ENCODE results near the gene PSG4.
A peak's percentile ranks its signal among the peaks of the same experiment; 100 is the strongest.
"Not testable (repeated sequence)": the region's sequence is repeated elsewhere in the genome, so short reads cannot be mapped to it uniquely, and the experiment has no call there.

PSG4 gene

DNA sequence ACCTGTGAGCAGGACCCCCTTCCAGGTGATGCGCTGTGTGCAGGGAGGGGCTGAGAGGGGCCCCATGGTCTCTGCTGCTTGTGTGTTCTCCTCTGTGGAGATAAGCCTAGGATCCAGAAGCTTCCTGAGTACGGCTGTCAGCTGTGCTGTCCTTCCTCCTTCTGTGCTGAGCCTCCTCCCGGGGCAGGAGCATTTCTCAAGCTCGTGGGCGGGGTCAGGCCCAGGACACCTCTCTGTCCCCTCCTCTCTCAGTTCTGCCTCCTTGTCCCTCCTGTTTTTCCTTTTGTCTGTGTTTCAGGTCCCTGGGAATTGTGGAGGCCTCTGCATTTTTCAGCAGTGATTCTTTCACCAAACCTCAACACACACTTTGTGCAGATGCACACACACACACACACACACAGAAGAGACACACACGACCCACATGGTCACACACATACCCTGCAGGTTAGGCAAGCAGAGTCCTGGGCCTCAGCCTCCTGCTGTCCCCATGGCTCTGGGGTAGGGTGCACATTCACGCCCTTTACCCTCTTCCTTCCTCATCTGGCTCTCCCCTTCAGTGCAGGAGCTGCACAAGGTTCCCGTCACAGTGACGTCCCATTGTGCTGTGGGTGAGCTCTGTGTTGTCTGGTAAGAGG, at the start of gene PSG4:
Gene PSG4 (minus strand): TSS at position 168 of the 635 bp plus-strand sequence. CDS start 102 bp downstream, at position 66.
- DNase-seq (ENCODE audit: low spot score): peak; percentile 22

DNA sequence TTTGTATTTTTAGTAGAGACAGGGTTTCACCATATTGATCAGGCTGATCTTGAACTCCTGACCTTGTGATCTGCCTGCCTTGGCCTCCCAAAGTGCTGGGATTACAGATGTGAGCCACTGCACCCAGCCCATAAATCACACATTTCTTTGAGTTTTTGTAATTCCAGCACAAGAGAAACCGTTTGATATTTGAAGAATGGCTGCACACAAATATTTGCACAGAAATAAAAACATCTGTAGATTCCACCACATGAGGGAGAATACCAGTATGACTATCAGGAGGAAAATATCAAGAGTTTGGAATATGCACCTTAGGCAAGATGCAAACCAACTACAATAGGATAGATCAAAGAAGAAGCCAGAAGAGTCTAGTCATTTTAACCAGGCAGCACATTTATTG, 46.0 kb upstream of the PSG4 start:
- DNase-seq (ENCODE audit: low spot score): not testable (repeated sequence)

DNA sequence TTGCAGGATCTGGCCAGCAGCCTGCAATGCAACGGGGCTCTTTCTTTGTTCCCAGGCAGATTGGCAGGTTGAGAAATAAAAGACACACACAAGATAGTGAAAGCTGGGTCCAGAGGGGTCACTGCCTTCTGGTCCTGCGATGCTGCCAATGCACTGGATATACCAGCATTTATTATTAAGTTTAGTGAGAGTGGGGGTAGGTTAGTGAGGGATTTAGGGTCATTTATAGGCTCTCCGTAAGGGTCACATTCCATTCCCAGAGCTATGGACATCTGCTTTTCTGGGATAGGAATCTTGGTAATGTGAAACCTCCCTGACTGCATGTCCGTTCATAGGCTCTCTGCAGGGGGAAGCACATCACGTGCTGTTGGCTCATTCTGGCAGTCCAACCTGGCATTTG, 44.9 kb upstream of the PSG4 start:
- DNase-seq (ENCODE audit: low spot score): not testable (repeated sequence)

DNA sequence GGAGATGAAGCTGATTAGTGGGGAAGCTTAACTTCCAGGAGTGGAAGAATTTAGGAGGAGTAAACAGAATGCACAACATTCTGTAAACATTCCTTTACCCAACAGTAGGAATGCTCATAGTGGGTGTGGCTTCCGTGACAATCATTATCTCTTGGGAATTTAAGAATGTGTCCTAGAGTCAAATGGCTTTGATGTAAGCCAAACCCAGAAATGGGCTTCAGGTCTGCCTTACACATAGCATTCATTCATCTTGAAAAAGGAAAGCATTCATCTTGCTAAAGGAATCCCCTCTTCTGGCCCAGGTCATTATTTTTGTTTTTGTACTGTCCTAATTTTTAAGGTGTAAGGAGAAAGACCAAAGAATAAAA, 43.2 kb upstream of the PSG4 start:
- DNase-seq (ENCODE audit: low spot score): not testable (repeated sequence)

DNA sequence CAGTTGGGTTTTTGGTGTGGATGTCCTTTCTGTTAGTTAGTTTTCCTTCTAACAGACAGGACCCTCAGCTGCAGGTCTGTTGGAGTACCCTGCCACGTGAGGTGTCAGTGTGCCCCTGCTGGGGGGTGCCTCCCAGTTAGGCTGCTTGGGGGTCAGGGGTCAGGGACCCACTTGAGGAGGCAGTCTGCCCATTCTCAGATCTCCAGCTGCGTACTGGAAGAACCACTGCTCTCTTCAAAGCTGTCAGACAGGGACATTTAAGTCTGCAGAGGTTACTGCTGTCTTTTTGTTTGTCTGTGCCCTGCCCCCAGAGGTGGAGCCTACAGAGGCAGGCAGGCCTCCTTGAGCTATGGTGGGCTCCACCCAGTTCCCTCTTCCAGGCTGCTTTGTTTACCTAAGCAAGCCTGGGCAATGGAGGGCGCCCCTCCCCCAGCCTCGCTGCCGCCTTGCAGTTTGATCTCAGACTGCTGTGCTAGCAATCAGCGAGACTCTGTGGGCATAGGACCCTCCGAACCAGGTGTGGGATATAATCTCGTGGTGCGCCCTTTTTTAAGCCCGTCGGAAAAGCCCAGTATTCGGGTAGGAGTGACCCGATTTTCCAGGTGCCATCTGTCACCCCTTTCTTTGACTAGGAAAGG, 41.9 kb upstream of the PSG4 start:
- not testable (repeated sequence) for DNase-seq (ENCODE audit: low spot score)

DNA sequence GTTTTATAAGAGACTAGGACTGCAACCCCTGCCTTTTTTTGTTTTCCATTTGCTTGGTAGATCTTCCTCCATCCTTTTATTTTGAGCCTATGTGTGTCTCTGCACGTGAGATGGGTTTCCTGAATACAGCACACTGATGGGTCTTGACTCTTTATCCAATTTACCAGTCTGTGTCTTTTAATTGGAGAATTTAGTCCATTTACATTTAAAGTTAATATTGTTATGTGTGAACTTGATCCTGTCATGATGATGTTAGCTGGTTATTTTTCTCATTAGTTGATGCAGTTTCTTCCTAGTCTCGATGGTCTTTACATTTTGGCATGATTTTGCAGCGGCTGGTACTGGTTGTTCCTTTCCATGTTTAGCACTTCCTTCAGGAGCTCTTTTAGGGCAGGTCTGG, 40.4 kb upstream of the PSG4 start:
- not testable (repeated sequence) for DNase-seq (ENCODE audit: low spot score)

DNA sequence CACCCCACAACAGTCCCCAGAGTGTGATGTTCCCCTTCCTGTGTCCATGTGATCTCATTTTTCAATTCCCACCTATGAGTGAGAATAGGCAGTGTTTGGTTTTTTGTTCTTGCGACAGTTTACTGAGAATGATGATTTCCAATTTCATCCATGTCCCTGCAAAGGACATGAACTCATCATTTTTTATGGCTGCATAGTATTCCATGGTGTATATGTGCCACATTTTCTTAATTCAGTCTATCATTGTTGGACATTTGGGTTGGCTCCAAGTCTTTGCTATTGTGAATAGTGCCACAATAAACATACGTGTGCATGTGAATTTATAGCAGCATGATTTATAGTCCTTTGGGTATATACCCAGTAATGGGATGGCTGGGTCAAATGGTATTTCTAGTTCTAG, 36.8 kb upstream of the PSG4 start:
- not testable (repeated sequence) for DNase-seq (ENCODE audit: low spot score)

DNA sequence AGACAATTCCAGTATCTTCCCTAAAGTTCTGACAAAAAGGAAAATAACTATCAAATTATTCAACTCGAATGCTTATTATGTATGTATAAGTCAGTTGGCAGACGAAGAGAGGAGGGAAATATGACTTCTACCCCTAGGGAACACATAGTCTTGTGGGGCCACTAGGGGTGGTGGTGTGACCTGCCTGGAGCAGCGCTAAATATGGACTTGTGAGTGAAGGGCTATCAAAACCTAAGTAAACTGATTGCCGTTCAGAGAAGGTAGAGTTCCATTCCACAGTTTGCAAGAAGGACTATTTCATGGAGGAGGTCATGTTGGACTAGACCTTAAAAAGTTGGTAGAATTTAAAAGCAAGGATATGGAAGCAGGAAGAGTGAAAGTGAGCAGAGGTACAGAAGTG, 32.8 kb upstream of the PSG4 start:
- not testable (repeated sequence) for DNase-seq (ENCODE audit: low spot score)

DNA sequence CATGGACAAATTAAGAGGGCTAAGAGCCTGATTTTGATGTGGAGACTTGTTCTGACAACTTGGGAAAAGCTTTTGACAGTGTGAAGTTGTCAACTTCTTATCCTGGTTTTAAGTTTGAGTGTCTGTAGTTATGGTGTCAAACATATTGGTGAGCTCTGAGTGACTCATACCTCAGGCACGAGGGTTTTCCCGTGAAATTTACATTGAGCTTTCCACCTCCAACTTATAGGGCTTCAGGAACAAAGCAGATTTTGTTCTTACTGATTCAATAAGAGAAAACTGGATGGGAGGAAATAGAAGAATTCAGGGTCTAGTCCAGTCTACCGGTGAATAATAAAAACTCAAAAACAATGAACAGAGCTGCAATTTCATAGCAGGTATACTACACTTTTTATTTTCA, 30.2 kb upstream of the PSG4 start:
- DNase-seq (ENCODE audit: low spot score): not testable (repeated sequence)

DNA sequence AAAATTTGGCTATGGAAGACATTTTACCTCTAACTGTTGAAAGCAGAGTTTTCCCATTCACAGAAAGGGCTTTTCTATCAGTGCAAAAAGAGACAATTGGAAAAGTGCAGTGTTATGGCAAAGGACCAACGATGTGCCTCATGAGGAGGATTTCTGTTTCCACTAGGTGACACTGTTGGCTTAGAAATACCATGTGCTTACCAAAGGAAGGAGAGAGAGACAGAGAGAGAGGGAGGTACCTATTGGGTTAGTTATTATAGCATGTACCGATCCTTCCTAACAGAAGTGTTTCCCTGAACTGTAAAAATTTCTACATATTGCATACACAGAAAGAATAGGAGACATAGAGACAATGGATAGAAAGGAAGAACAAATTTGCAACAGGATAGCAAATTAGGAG, 23.9 kb upstream of the PSG4 start:
- DNase-seq (ENCODE audit: low spot score): no peak

DNA sequence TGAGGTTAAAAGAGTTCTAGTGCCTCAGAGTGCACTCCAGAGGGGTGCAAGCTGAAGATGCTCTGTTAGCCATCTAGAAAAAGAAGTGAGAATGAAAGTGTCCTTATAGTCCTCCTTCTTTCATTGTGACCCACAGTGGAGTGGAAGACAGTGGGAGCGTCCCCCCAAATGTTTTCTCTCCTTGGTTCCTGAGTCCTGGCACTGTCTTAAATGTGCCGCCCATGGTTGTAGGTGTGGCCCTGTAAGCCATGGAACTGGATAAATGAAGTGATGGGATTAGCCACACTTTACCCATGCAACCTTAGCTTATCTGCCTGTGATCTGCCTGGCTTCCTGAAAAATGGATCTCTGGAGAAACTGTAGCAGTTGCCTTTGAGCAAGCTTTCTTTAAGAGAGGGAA, 23.3 kb upstream of the PSG4 start:
- DNase-seq (ENCODE audit: low spot score): not testable (repeated sequence)

DNA sequence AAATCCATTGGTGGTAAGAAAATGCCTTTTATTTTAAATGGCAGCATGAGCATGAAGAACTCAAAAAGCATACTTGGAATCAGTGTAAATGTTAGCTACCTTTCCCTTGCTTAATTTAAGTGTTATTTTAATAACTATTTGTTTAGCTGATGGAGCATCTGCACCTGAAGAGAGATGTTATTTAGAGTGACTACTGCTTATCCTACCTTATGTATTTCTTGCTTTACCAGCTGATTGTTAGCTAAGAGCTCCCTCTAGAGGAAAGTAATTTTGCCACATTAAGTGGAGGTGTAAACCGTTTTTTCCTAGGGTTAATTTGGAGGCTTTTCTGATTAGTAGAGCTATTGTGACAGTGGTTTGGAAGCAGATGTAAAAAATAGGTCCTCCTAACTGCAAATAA, 21.5 kb upstream of the PSG4 start:
- not testable (repeated sequence) for DNase-seq (ENCODE audit: low spot score)

DNA sequence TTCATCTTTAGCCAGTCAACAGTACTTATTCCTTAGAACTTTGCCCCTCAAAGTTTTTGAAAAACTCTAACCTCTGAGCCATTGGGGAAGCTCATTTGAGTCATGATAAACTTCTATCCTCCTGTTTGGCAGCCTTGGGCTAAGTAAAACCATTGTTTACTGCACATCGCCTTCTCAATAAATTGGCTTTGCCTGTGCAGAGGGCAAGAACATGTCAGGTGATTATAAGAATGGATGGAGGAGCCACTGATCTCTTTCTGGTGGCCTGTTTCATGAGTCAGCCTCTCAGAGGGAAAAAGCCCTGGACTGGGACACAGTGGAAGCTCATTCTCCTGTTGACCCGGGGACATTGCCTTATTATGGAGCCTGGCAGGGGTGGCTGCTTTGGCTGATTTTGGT, 19.4 kb upstream of the PSG4 start:
- DNase-seq (ENCODE audit: low spot score): no peak

DNA sequence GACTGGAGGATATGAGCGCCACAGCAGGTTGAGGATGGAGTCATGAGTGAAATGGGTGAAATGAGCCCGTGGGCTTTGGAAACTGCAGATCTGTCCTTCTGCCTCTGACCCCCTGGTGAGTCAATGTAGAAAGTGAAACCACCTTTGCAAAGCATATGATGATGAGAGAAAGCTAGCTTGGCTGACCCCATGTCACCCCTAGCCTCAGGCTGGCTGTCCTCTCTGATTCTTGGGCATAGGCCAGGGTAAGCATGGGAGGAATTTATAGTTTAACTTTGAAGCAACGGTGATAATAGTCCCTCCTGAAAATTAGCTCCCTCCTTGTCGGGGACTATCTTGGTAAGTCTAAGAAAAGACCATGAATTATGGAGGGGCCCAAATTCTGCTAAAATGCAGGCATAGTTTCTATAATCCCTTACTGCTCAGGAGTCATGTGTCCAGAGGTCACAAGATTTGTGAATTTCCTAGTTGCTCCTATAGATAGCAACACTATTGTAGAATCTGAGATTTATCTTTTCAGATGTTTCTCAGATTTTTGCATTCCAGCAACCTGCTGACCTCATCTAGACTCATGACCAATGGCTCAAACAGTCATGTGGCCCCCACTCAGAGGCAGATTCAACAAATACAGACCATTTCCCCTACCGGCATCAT, 18.9 kb upstream of the PSG4 start:
- DNase-seq (ENCODE audit: low spot score): peak; percentile 2

DNA sequence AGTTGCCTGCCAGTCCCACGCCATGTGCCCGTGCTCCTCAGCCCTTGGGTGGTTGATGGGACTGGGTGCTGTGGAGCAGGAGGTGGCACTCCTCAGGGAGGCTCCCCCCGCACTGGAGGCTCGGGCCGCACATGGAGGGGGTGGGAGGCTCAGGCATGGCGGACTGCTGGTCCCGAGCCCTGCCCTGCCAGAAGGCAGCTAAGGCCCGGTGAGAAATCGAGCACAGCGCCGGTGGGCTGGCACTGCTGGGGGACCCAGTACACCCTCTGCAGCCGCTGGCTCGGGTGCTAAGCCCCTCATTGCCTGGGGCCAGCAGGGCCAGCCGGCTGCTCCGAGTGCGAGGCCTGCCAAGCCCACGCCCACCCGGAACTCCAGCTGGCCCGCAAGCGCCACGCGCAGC, 16.5 kb upstream of the PSG4 start:
- DNase-seq (ENCODE audit: low spot score): not testable (repeated sequence)

DNA sequence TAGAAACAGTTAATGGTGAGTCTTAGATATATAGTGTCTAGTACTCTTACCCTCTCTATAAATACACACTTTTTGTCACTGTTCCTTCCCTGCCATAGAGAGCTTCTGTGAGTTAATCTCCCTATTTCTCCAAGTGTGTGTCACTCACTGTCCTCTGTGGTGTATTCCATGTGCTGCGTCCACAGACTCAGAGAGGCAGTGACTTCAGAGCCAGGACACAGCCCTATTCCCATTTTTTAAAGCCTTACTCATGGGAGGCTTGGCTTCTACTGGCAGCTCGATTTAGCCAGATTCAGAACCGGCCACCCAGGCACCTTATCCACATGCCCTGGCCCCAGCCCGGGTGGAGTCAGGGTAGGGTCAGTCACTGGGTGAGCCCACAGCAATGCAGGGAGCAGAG, 13.7 kb upstream of the PSG4 start:
- peak; percentile 12 for DNase-seq (ENCODE audit: low spot score)

DNA sequence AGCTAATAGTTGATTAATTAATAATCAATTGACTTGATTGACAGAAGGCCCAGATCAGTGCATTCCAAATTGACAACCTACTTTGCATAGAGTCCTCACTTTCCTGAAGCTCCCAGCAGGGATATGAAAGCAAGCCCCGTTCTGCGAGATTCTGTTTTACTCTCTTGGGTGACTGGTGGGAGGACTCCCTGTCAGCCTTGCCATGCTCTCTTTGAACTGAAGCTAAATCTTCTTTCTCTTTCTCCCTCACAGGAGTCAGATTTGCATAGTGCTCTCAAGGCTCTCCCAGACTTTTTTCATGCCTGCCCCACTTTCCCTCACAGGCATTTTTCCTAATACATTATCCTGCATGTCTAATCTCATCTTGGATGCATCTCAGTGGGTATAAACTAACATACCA, 10.4 kb upstream of the PSG4 start:
- DNase-seq (ENCODE audit: low spot score): not testable (repeated sequence)

DNA sequence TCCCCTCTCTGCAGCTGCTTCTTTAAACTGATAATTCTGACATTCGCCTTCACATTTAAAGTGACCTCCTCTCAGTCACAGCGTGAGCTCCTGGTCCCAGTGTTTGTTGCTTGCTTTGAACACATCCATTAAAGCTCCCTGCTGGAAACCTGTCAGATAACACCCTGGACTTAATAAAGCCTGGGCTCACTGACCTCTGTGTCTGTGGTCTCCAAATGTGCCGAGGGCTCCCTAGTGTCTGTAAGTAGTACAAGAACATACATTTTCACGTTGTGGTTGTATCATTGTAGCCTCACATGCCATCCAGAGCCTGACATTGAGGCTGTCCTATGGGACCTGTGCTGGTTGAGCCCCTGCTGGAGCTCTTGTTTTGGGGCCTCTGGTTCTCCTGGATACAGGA, 2.6 kb upstream of the PSG4 start:
- no peak for DNase-seq (ENCODE audit: low spot score)

DNA sequence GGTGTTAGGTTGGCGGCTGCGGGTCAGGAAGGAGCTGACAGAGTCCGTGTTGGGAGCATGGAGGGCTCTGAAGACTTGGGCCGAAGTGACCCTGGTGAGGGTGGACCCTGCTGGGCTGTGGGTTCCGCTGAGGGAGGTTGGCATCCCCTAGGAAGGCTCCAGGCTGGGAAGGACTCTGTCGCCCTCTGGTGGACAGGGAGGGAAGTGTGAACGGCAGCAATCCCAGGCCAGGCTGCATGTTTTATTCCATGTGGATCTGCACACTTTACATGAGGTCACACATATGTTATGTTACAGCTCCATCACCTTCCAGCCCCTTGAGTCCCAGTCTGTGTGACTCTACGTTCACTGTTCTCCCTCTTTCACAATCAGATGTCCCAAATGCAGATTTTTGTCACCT, 1.7 kb upstream of the PSG4 start:
- peak; percentile 4 for DNase-seq (ENCODE audit: low spot score)

DNA sequence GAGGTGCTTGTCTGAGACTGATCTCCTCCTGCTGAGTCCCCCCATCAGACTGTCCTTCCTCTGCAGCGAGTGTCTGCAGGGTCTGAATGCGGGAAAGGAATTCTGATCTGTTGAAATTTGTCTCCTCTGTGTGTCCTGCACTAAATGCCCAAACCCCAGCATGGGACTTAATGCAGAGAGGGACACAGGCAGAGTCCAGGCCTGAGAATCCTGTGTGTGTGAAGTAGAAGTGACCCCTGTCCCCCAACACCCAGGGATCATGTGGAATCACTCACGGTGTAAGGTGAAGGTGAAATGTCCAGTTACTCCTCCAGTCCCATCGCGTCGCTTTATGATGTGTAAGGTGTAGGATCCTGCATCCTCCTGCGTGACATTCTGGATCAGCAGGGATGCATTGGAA, 1.8 kb downstream of the PSG4 start:
- DNase-seq (ENCODE audit: low spot score): not testable (repeated sequence)

DNA sequence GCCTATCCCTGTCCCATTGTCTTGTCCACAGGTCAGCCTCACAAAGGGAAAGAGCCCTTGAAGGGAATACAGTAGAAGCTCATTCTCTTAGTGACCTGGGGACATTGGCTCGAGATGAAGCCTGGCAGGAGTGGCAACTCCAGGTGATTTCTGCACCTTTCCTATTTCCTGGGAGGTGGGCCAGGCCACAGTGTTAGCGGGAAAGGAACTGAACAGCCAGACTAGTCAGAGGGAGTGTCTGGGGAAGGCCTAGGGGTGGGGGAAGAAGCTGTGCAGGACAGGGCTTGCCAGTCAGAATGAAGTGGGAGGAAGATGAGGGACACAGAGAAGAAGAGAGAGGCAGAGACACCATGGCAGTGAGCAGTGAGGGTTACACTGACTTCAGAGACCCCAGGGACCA, 3.5 kb downstream of the PSG4 start:
- DNase-seq (ENCODE audit: low spot score): not testable (repeated sequence)

DNA sequence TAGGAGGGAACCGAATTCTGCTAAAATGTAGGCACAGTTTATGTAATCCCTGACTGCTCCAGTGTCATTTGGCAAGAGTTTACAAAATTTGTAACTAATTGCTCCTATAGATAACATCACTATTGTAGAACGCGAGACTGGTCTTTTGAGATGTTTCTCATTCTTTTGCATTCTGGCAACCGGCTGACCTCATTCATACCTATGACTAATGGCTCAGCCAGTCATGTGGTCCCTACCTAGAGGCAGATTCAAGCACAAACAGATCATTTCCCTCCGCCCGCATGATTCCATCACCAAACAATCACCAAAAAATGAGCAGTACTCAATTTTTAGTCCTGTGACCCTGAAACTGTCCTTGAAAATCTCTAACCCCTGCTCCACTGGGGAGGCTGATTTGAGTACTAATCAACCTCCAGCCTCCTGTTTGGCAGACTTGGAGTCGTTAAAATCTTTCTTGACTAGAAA, 4.1 kb downstream of the PSG4 start:
- peak; percentile 12 for DNase-seq (ENCODE audit: low spot score)

DNA sequence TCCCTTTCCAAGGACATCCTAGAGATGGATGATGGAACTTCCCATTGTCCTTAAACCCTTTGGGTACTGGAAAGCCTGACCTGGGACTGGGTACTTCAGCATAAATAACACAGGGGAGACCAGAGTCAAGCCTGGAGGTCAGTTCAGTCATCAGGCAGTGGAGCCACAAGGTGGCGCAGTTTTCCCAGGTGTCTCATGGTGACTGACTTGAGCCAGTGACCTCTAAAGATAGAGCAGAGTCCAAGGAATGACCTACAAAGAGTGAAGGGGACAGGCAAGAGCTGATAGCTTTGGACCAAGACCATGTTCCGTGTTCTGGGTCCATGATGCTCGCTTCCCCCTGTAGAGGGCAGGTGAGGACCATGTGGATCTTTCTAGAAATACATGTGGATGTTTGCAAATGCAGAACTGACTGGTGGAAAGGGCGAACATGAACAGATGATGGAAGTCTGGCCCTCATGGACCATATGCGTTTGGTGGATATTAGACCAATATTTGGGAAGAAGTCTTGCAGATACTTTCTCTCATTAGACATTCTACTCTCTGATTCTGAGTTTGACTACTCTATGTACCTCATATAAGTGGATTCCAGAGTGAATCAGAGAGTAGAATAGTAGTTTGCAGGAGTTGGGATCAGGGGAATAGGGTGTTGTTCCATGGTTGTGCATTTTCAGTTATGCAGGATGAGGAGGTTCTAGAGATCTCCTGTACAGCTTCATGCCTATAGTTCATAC, 6.6 kb downstream of the PSG4 start:
- not testable (repeated sequence) for DNase-seq (ENCODE audit: low spot score)

All from AG20443 (cell line).